WTC11 (cell line): ENCODE measurements around the gene GRM4. TPM values are rescaled to one million over a fixed set of nuclear protein-coding genes. Genes with fewer than 3 reads are reported as not detected.

Source experiments
- ATAC-seq: fragments of 200-7000 bp; cut with Tn5 transposase; 2 replicates; pipeline ENCODE4 v1.10.0; 2021; ENCODE audit warnings: mild to moderate bottlenecking, moderate library complexity
- CTCF ChIA-PET: fragments of 300-600 bp; sonication (Branson Sonifier 250); formaldehyde crosslinking; loops from one replicate; lab custom pipeline; 2021; ENCODE audit warnings: antibody characterized with exemption; lab: Charles Lee
- POLR2A ChIA-PET: fragments of 350-600 bp; sonication (Branson Sonifier 250); formaldehyde crosslinking; loops from one replicate; lab custom pipeline; 2021; ENCODE audit warnings: antibody characterized with exemption; lab: Charles Lee
- DNase-seq: peaks from one replicate; pipeline ENCODE4 v3.0.0; 2021; ENCODE audit warnings: low spot score
- H3K27ac Mint-ChIP-seq: 2 replicates; pipeline ENCODE4 v1.8.0; 2021; ENCODE audit warnings: mixed read lengths
- H3K27me3 Mint-ChIP-seq: 2 replicates; pipeline ENCODE4 v1.8.0; 2021; ENCODE audit warnings: low read depth, mild to moderate bottlenecking, moderate library complexity, mixed read lengths
- H3K36me3 Mint-ChIP-seq: 2 replicates; pipeline ENCODE4 v1.8.0; 2021; ENCODE audit warnings: mixed read lengths
- H3K4me1 Mint-ChIP-seq: 2 replicates; pipeline ENCODE4 v1.8.0; 2022; ENCODE audit warnings: mixed read lengths
- H3K4me3 Mint-ChIP-seq: 2 replicates; pipeline ENCODE4 v1.8.0; 2021; ENCODE audit warnings: mild to moderate bottlenecking, moderate library complexity, mixed read lengths
- H3K9me3 Mint-ChIP-seq: 2 replicates; pipeline ENCODE4 v1.8.0; 2021; ENCODE audit warnings: mixed read lengths
- FOXP1 ChIP-seq: sonication (generic); formaldehyde crosslinking; IDR thresholded peaks from 2 replicates; pipeline ENCODE4 v1.8.0; 2022; ENCODE audit warnings: missing genetic modification reagents, mild to moderate bottlenecking, moderate library complexity, borderline replicate concordance
- MXD4 ChIP-seq: fragments of 250-450 bp; sonication (Bioruptor Pico); IDR thresholded peaks from 2 replicates; pipeline ENCODE4 v1.8.0; 2021; ENCODE audit warnings: mild to moderate bottlenecking, moderate library complexity, borderline replicate concordance
- MYBL2 ChIP-seq: sonication (generic); formaldehyde crosslinking; IDR thresholded peaks from 2 replicates; pipeline ENCODE4 v1.8.1; 2023; ENCODE audit warnings: mild to moderate bottlenecking, moderate library complexity, missing genetic modification reagents
- NFE2L1 ChIP-seq: sonication (generic); formaldehyde crosslinking; IDR thresholded peaks from 2 replicates; pipeline ENCODE4 v1.8.1; 2023; ENCODE audit warnings: missing genetic modification reagents
- OVOL2 ChIP-seq: fragments of 250-450 bp; sonication (Bioruptor Pico); IDR thresholded peaks from 2 replicates; pipeline ENCODE4 v1.9.0; 2021; ENCODE audit warnings: mild to moderate bottlenecking, borderline replicate concordance
- RELA ChIP-seq: sonication (generic); formaldehyde crosslinking; IDR thresholded peaks from 2 replicates; pipeline ENCODE4 v1.8.1; 2022; ENCODE audit warnings: missing genetic modification reagents, mild to moderate bottlenecking, borderline replicate concordance
- TEAD1 ChIP-seq: sonication (generic); formaldehyde crosslinking; IDR thresholded peaks from 2 replicates; pipeline ENCODE4 v1.8.0; 2022; ENCODE audit warnings: mild to moderate bottlenecking, missing genetic modification reagents
- ZBTB21 ChIP-seq: sonication (generic); formaldehyde crosslinking; IDR thresholded peaks from 2 replicates; pipeline ENCODE4 v1.8.1; 2023; ENCODE audit warnings: mild to moderate bottlenecking, missing genetic modification reagents, borderline replicate concordance
- ZNF138 ChIP-seq: sonication (generic); formaldehyde crosslinking; conservative IDR thresholded peaks from 2 replicates; pipeline ENCODE4 v1.8.1; 2022; ENCODE audit warnings: mild to moderate bottlenecking, moderate library complexity, missing genetic modification reagents
- ZNF317 ChIP-seq: sonication (generic); formaldehyde crosslinking; IDR thresholded peaks from 2 replicates; pipeline ENCODE4 v1.8.1; 2023; ENCODE audit warnings: low read depth, mild to moderate bottlenecking, moderate library complexity, missing genetic modification reagents, borderline replicate concordance
- total RNA-seq: library from RNA; stranded (reverse); gene quantifications from 3 replicates; pipeline ENCODE4 v1.2.3, GENCODE V29; 2021
- TF ChIP-seq, protein P1 (sequence below): sonication (generic); formaldehyde crosslinking; IDR thresholded peaks from 2 replicates; pipeline ENCODE4 v1.8.1; 2023; ENCODE audit warnings: mild to moderate bottlenecking, missing genetic modification reagents, moderate library complexity
- TF ChIP-seq, protein P2 (sequence below): fragments of 250-450 bp; sonication (Bioruptor Pico); IDR thresholded peaks from 2 replicates; pipeline ENCODE4 v1.9.0; 2021; ENCODE audit warnings: mild to moderate bottlenecking
- TF ChIP-seq, protein P3 (sequence below): sonication (generic); formaldehyde crosslinking; IDR thresholded peaks from 2 replicates; pipeline ENCODE4 v1.8.1; 2022; ENCODE audit warnings: mild to moderate bottlenecking, missing genetic modification reagents, moderate library complexity, borderline replicate concordance
- TF ChIP-seq, protein P4 (sequence below): sonication (generic); formaldehyde crosslinking; IDR thresholded peaks from 2 replicates; pipeline ENCODE4 v1.8.1; 2022; ENCODE audit warnings: missing genetic modification reagents, borderline replicate concordance
- TF ChIP-seq, protein P5 (sequence below): sonication (generic); formaldehyde crosslinking; IDR thresholded peaks from 2 replicates; pipeline ENCODE4 v1.8.1; 2023; ENCODE audit warnings: mild to moderate bottlenecking, missing genetic modification reagents

GRM4 gene
- total RNA-seq, 1 experiment from 2014 or later, result 34.5 TPM

DNA sequence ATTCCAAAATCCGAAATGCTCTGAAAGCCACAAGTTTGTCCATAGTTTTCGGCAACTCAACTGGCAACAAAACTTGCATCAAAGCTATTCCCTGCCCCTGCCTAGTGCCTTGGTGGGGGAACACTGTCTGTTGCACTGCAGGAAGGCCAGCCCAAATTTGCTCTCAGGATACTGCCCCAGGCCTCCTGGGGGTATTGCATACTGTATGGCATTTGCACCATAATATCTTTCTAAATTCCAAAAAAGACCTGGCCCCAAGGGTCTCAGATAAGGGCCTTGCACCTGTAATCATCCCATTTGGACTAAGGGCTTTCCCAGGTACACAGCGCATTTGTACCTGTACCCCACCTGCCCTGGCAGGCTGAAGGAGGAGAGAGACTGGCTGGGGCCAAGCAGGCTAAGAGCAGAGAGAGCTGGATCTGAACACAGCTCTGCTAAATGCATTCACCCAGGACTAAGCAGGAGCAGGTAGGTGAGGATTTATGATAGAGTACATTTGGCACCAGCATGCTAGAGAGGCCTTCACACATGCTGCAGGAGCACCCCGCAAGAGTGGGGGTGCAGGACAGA, 4.0 kb upstream of the GRM4 start:
- TF ChIP-seq FOXP1 (CRISPR knock-in tag), result no peak
- TF ChIP-seq TEAD1 (CRISPR knock-in tag), result peak; percentile 43; the same call in 1 of the 2 replicates
- TF ChIP-seq, all 79 proteins: peak for 1
- Mint-ChIP-seq H3K4me3 (no peak overlapping the region), H3K36me3 (no peaks in the 10 kb centered on the region), H3K9me3 (no peaks in the 10 kb centered on the region), H3K4me1 (peaks cover 70% of the 10 kb centered on the region), H3K27ac (no peak overlapping the region), H3K27me3 (peaks cover 68% of the 10 kb centered on the region)
- ATAC-seq (no peak), DNase-seq (peak; percentile 14)
- POLR2A ChIA-PET, result no interaction called here
- CTCF ChIA-PET, result interaction anchor here (0.5 to 8.8 kb wide), 9 partner anchors 11 to 371 kb away, joined by 3 to 187 read pairs (median 4); no protein-coding TSS in a partner anchor

DNA sequence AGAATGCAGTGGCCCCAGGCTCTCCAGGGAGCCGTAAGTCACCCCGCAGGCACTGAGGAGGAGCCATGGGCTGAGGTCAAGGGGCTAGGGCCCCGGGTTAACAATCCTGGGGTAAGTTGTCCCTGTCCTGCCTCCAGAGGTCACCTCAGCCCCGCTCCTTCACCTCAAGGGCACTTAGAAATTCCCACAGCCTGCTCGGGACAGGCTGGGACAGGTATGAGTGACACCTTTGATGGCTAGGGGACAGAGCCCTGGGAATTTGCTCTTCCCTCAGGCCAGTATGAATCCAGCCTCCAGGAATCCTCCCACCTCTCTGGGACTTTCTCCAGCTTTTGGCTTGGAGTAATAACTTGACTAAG, 3.5 kb upstream of the GRM4 start:
- CTCF ChIA-PET, result interaction anchor here (1.3 to 8.8 kb wide), 6 partner anchors 11 to 122 kb away, joined by 3 to 187 read pairs (median 6); no protein-coding TSS in a partner anchor
- Mint-ChIP-seq H3K9me3 (no peaks in the 10 kb centered on the region), H3K27me3 (peaks cover 66% of the 10 kb centered on the region), H3K27ac (no peak overlapping the region), H3K4me3 (no peak overlapping the region), H3K36me3 (no peaks in the 10 kb centered on the region), H3K4me1 (peaks cover 70% of the 10 kb centered on the region)
- DNase-seq (peak; percentile 15), ATAC-seq (no peak)
- TF ChIP-seq MXD4 (CRISPR knock-in tag), result no peak
- TF ChIP-seq RELA (CRISPR knock-in tag), result no peak
- no peak for TF ChIP-seq MYBL2 (CRISPR knock-in tag)
- TF ChIP-seq, protein P1, sequence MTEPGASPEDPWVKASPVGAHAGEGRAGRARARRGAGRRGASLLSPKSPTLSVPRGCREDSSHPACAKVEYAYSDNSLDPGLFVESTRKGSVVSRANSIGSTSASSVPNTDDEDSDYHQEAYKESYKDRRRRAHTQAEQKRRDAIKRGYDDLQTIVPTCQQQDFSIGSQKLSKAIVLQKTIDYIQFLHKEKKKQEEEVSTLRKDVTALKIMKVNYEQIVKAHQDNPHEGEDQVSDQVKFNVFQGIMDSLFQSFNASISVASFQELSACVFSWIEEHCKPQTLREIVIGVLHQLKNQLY (CRISPR knock-in tag), result no peak
- TF ChIP-seq, protein P2, sequence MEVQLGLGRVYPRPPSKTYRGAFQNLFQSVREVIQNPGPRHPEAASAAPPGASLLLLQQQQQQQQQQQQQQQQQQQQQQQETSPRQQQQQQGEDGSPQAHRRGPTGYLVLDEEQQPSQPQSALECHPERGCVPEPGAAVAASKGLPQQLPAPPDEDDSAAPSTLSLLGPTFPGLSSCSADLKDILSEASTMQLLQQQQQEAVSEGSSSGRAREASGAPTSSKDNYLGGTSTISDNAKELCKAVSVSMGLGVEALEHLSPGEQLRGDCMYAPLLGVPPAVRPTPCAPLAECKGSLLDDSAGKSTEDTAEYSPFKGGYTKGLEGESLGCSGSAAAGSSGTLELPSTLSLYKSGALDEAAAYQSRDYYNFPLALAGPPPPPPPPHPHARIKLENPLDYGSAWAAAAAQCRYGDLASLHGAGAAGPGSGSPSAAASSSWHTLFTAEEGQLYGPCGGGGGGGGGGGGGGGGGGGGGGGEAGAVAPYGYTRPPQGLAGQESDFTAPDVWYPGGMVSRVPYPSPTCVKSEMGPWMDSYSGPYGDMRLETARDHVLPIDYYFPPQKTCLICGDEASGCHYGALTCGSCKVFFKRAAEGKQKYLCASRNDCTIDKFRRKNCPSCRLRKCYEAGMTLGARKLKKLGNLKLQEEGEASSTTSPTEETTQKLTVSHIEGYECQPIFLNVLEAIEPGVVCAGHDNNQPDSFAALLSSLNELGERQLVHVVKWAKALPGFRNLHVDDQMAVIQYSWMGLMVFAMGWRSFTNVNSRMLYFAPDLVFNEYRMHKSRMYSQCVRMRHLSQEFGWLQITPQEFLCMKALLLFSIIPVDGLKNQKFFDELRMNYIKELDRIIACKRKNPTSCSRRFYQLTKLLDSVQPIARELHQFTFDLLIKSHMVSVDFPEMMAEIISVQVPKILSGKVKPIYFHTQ, result no peak
- no peak for TF ChIP-seq NFE2L1 (CRISPR knock-in tag)
- no peak for TF ChIP-seq OVOL2
- TF ChIP-seq ZBTB21 (CRISPR knock-in tag), result no peak
- TF ChIP-seq, protein P3, sequence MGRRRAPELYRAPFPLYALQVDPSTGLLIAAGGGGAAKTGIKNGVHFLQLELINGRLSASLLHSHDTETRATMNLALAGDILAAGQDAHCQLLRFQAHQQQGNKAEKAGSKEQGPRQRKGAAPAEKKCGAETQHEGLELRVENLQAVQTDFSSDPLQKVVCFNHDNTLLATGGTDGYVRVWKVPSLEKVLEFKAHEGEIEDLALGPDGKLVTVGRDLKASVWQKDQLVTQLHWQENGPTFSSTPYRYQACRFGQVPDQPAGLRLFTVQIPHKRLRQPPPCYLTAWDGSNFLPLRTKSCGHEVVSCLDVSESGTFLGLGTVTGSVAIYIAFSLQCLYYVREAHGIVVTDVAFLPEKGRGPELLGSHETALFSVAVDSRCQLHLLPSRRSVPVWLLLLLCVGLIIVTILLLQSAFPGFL (CRISPR knock-in tag), result no peak
- TF ChIP-seq ZNF317, result no peak
- TF ChIP-seq, protein P4, sequence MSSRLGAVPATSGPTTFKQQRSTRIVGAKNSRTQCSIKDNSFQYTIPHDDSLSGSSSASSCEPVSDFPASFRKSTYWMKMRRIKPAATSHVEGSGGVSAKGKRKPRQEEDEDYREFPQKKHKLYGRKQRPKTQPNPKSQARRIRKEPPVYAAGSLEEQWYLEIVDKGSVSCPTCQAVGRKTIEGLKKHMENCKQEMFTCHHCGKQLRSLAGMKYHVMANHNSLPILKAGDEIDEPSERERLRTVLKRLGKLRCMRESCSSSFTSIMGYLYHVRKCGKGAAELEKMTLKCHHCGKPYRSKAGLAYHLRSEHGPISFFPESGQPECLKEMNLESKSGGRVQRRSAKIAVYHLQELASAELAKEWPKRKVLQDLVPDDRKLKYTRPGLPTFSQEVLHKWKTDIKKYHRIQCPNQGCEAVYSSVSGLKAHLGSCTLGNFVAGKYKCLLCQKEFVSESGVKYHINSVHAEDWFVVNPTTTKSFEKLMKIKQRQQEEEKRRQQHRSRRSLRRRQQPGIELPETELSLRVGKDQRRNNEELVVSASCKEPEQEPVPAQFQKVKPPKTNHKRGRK (CRISPR knock-in tag), result no peak
- TF ChIP-seq, protein P5, sequence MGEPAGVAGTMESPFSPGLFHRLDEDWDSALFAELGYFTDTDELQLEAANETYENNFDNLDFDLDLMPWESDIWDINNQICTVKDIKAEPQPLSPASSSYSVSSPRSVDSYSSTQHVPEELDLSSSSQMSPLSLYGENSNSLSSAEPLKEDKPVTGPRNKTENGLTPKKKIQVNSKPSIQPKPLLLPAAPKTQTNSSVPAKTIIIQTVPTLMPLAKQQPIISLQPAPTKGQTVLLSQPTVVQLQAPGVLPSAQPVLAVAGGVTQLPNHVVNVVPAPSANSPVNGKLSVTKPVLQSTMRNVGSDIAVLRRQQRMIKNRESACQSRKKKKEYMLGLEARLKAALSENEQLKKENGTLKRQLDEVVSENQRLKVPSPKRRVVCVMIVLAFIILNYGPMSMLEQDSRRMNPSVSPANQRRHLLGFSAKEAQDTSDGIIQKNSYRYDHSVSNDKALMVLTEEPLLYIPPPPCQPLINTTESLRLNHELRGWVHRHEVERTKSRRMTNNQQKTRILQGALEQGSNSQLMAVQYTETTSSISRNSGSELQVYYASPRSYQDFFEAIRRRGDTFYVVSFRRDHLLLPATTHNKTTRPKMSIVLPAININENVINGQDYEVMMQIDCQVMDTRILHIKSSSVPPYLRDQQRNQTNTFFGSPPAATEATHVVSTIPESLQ (CRISPR knock-in tag), result no peak
- no peak for TF ChIP-seq ZNF138 (CRISPR knock-in tag)
- POLR2A ChIA-PET, result no interaction called here
